Upper lobe of left lung (tissue), 4 donors: ENCODE results near the gene KRTAP5-8.

Experiments
- EP300 ChIP-seq, 4 donors: sonication (generic); formaldehyde crosslinking; IDR thresholded peaks; one replicate each; pipeline ENCODE4 v1.5.1; 2017; ENCODE audit warnings: antibody characterized with exemption in 4 of 4, control low read depth in 2 of 4
- TF ChIP-seq, protein P1 (sequence below), 6 experiments: fragments of 450-650 bp in 4 of 6; fragments of 200-600 bp in 2 of 6; sonication (generic) in 2 of 6; IDR thresholded peaks; one replicate each; pipeline ENCODE4 v1.5.1; 2016 to 2019; ENCODE audit warnings: antibody characterized with exemption in 6 of 6

DNA sequence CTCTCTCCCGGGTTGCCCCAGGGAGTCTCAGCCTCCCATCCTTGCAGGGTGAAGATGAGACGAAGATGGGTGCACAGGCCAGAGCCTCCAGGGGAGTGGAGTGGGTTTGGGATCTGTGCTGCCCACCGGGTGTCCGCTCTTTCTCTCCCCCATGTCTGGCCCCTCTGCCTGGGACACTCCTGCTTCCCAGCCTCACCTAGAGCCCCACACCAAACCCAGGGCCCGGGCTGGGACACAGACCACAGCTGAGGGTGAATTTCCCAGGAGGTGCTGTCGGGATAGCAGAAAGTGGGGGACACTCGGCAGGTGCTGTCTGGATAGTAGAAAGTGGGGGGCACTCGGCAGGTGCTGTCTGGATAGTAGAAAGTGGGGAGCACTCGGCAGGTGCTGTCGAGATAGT, 35.8 kb upstream of the KRTAP5-8 start:
- TF ChIP-seq, protein P1, sequence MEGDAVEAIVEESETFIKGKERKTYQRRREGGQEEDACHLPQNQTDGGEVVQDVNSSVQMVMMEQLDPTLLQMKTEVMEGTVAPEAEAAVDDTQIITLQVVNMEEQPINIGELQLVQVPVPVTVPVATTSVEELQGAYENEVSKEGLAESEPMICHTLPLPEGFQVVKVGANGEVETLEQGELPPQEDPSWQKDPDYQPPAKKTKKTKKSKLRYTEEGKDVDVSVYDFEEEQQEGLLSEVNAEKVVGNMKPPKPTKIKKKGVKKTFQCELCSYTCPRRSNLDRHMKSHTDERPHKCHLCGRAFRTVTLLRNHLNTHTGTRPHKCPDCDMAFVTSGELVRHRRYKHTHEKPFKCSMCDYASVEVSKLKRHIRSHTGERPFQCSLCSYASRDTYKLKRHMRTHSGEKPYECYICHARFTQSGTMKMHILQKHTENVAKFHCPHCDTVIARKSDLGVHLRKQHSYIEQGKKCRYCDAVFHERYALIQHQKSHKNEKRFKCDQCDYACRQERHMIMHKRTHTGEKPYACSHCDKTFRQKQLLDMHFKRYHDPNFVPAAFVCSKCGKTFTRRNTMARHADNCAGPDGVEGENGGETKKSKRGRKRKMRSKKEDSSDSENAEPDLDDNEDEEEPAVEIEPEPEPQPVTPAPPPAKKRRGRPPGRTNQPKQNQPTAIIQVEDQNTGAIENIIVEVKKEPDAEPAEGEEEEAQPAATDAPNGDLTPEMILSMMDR (IDR thresholded peaks at IDR 0.05) = no peak
- no peak for TF ChIP-seq EP300 (IDR thresholded peaks at IDR 0.05)
